ENCODE data around the gene CPA3. TPM values are rescaled to one million over a fixed set of nuclear protein-coding genes. Genes with fewer than 3 reads are reported as not detected.

The CPA3 gene
- total RNA-seq (2013; cell fraction: nucleolus; rRNA removed): not detected in 2 replicates
- total RNA-seq (2014; rRNA removed) (not detected in 2 replicates), total RNA-seq (2014; rRNA removed; fragmentation: Illumina TruSeq; extraction: Trizol) (not detected in 2 replicates), total RNA-seq (2021) (not detected in 2 replicates), polyA plus RNA-seq (2011; rRNA removed) (not detected in 2 replicates), polyA plus RNA-seq (2014; fragmentation: Illumina TruSeq; extraction: Trizol) (not detected in 2 replicates), polyA plus RNA-seq (2014; fragmentation: Nextera tagmentation; extraction: Ambion mirVana) (not detected), polyA plus RNA-seq (2014; rRNA removed) (not detected in 2 replicates), polyA plus RNA-seq (2016; fragmentation: Nextera tagmentation; extraction: Ambion mirVana) (not detected), polyA minus RNA-seq (2011; rRNA and poly(A)+ RNA removed) (not detected in 2 replicates), Bru-seq, nascent RNA (not detected), BruChase-seq, experiment 1, labeled RNA remaining after a 6-hour chase (not detected), BruChase-seq, experiment 2, labeled RNA remaining after a 2-hour chase (not detected)
- polyA plus RNA-seq (2011; ENCODE audit: low read depth): not detected
- not detected in 2 replicates for polyA plus RNA-seq (2011; cell fraction: cytosol; rRNA removed)
- not detected in 2 replicates for polyA plus RNA-seq (2011; cell fraction: nucleus; rRNA removed)
- polyA plus RNA-seq (2012): not detected in 2 replicates
- not detected in 2 replicates for polyA minus RNA-seq (2011; cell fraction: cytosol; rRNA and poly(A)+ RNA removed)
- polyA minus RNA-seq (2011; cell fraction: nucleus; rRNA and poly(A)+ RNA removed): not detected in 2 replicates
- long read RNA-seq, experiment 1: 0 reads
- long read RNA-seq, experiment 2: 0 reads

GRCh38 chr3:148865049-148865448 is at the start of gene CPA3:
TSS of gene CPA3 (plus strand) at chr3:148865296. CDS start at chr3:148865308, 12 bp downstream.
- H3K4me1 ChIP-seq (ENCODE audit: control insufficient read depth, insufficient read depth, low read length): no peaks in the 10 kb centered on the region
- FAIRE-seq (no peak), ATAC-seq (no peak), DNase-seq (ENCODE audit: low read depth, low spot score) (no peak)
- TF ChIP-seq MXI1 (IDR thresholded peaks at IDR 0.05; ENCODE audit: low read depth, low read length) (no peak), BHLHE40 (IDR thresholded peaks at IDR 0.05; ENCODE audit: borderline replicate concordance in 1 of 2, low read depth in 2 of 2, low read length in 1 of 2) (no peak), MAX (IDR thresholded peaks at IDR 0.05; ENCODE audit: low read depth, low read length) (no peak), ATF3 (IDR thresholded peaks at IDR 0.05; ENCODE audit: borderline replicate concordance, extremely low read depth, low read depth, low read length) (no peak), KDM1A (IDR thresholded peaks at IDR 0.05; ENCODE audit: borderline replicate concordance) (no peak), FOS (IDR thresholded peaks at IDR 0.05; ENCODE audit: borderline replicate concordance, extremely low read depth, insufficient read length) (no peak), IRF4 (IDR thresholded peaks at IDR 0.05; ENCODE audit: low read depth, low read length) (no peak), PKNOX1 (IDR thresholded peaks at IDR 0.05) (no peak)
- no peak within 1 kb of the TSS for H3K9ac ChIP-seq (ENCODE audit: control insufficient read depth, insufficient read depth, low read length)
- no peaks in the 10 kb centered on the region for H4K20me1 ChIP-seq (ENCODE audit: control insufficient read depth, insufficient read depth)
- H3K27me3 ChIP-seq (replicated peaks in 1 of 2; ENCODE audit: control insufficient read depth in 2 of 2, insufficient read depth in 2 of 2, low read length in 1 of 2): peaks cover 0 to 9% of the 10 kb centered on the region in 2 experiments; a peak in 2 of 4 replicates
- BruUV-seq (replicated peaks): no TSS peak
- H3K27ac ChIP-seq (ENCODE audit: control insufficient read depth, insufficient read depth): no peak within 1 kb of the TSS
- no peak within 1 kb of the TSS for H3K4me2 ChIP-seq (ENCODE audit: control insufficient read depth, insufficient read depth)
- intact Hi-C loops (cut with micrococcal nuclease; ENCODE audit: unreplicated experiment) (loop anchor here (10.0 kb wide), 2 partner anchors 410 to 480 kb away; no protein-coding TSS in a partner anchor), in situ Hi-C loops (cut with MboI) (loop anchor here (10.0 kb wide), 1 partner anchor 410 kb away; no protein-coding TSS in a partner anchor)
- H3K9me3 ChIP-seq (replicated peaks; ENCODE audit: control insufficient read depth, insufficient read depth, low read length): no peaks in the 10 kb centered on the region
- no peak within 1 kb of the TSS for H3K4me3 ChIP-seq
- WGBS (ENCODE audit: insufficient coverage, insufficient replicate concordance, low lambda C conversion rate, missing lambda C conversion rate): 0% methylated on average over 1 of the region's 1 CpG
- ChIA-PET CTCF (interaction anchor here (1.0 to 9.8 kb wide), 3 partner anchors 15 to 88 kb away, joined by 3 to 179 read pairs (median 3); no protein-coding TSS in a partner anchor), POLR2A (no interaction called here), RAD21 (ENCODE audit: unreplicated experiment) (no interaction called here), SMC1A (ENCODE audit: uncharacterized antibody, unreplicated experiment) (interaction anchor here (1.2 kb wide), 1 partner anchor 11 kb away, joined by 5 read pairs; no protein-coding TSS in a partner anchor)
- no peaks in the 10 kb centered on the region for H3K79me2 ChIP-seq (ENCODE audit: control insufficient read depth, insufficient read depth, low read length)
- no peaks in the 10 kb centered on the region for H3K36me3 ChIP-seq (ENCODE audit: control insufficient read depth in 2 of 2, insufficient read depth in 2 of 2, low read length in 1 of 2)
- H2AFZ ChIP-seq (ENCODE audit: control insufficient read depth, low read depth, low read length): no peak within 1 kb of the TSS
